Panc1 (cell line): ENCODE data around the gene PTDSS2. TPM values are rescaled to one million over a fixed set of nuclear protein-coding genes. Genes with fewer than 3 reads are reported as not detected.
"Not testable (repeated sequence)": the region's sequence is repeated elsewhere in the genome, so short reads cannot be mapped to it uniquely, and the experiment has no call there.

Experiments used
- ATAC-seq: fragments of 200-7000 bp; cut with Tn5 transposase; 2 replicates; pipeline ENCODE4 v1.9.1; 2020; ENCODE audit warnings: mild to moderate bottlenecking, moderate library complexity
- BruUV-seq: library from RNA; stranded (reverse); fragments of 400-500 nt; replicated peaks from 2 replicates; lab custom pipeline; 2021; lab: Mats Ljungman, UMichigan
- CTCF ChIA-PET: fragments of 300-600 bp; sonication (Branson Sonifier 250); formaldehyde crosslinking; loops from one replicate; lab custom pipeline; 2022; ENCODE audit warnings: antibody characterized with exemption; lab: Charles Lee
- POLR2A ChIA-PET: fragments of 300-600 bp; sonication (Branson Sonifier 250); formaldehyde crosslinking; loops from one replicate; lab custom pipeline; 2022; ENCODE audit warnings: antibody characterized with exemption; lab: Charles Lee
- DNase-seq: peaks from one replicate; pipeline ENCODE4 v3.0.0-alpha.2; 2010; ENCODE audit warnings: low read depth, low spot score
- H3K27ac ChIP-seq: 2 replicates; pipeline ENCODE4 v1.5.1; 2011; ENCODE audit warnings: mild to moderate bottlenecking, low read length, inconsistent platforms
- H3K27me3 ChIP-seq: fragments of 200-500 bp; sonication (Bioruptor generic); 2 replicates; pipeline ENCODE4 v1.6.0; 2014; ENCODE audit warnings: low read length, inconsistent platforms; ENCODE audit not compliant: control insufficient read depth, insufficient read depth
- H3K36me3 ChIP-seq: fragments of 200-500 bp; sonication (Bioruptor generic); 2 replicates; pipeline ENCODE4 v1.5.1; 2014; ENCODE audit warnings: inconsistent platforms, mild to moderate bottlenecking, low read length, moderate library complexity; ENCODE audit not compliant: control insufficient read depth, insufficient read depth
- H3K4me1 ChIP-seq: 2 replicates; pipeline ENCODE4 v1.5.1; 2011; ENCODE audit warnings: inconsistent platforms, mild to moderate bottlenecking, low read length, moderate library complexity; ENCODE audit not compliant: control insufficient read depth, insufficient read depth
- H3K4me3 ChIP-seq, 2 experiments: 2 replicates each; pipeline ENCODE4 v1.5.1; 2011 to 2012; ENCODE audit warnings: low read depth in 2 of 2, low read length in 2 of 2, mild to moderate bottlenecking in 2 of 2, inconsistent platforms in 1 of 2, moderate library complexity in 1 of 2
- H3K9me3 ChIP-seq: fragments of 200-500 bp; sonication (Bioruptor generic); 2 replicates; pipeline ENCODE4 v1.5.1; 2014; ENCODE audit warnings: low read depth, mild to moderate bottlenecking, inconsistent platforms, low read length, moderate library complexity; ENCODE audit not compliant: control insufficient read depth, insufficient read depth
- CTCF ChIP-seq: fragments of 450-650 bp; IDR thresholded peaks from 2 replicates; pipeline ENCODE4 v1.5.1; 2017; ENCODE audit warnings: mild to moderate bottlenecking
- POLR2AphosphoS5 ChIP-seq: IDR thresholded peaks from 2 replicates; pipeline ENCODE4 v1.6.1; 2012; ENCODE audit warnings: mild to moderate bottlenecking, low read depth, low read length, moderate library complexity
- REST ChIP-seq, 2 experiments: IDR thresholded peaks; 2 replicates each; pipeline ENCODE4 v1.6.1; 2011 to 2012; ENCODE audit warnings: low read depth in 2 of 2, control low read depth in 1 of 2, low read length in 1 of 2, mild to moderate bottlenecking in 1 of 2, moderate library complexity in 1 of 2; ENCODE audit not compliant: insufficient read depth in 1 of 2
- SIN3A ChIP-seq: IDR thresholded peaks from 2 replicates; pipeline ENCODE4 v1.6.1; 2012; ENCODE audit warnings: low read depth, mild to moderate bottlenecking, low read length, moderate library complexity, borderline replicate concordance; ENCODE audit not compliant: insufficient read depth
- TCF7L2 ChIP-seq: IDR thresholded peaks from 2 replicates; pipeline ENCODE4 v1.6.1; 2011; ENCODE audit warnings: mild to moderate bottlenecking, low read depth, low read length, inconsistent platforms
- in situ Hi-C: cut with HindIII; loops from 2 replicates; pipeline ENCODE4 v1.10.0; 2016; ENCODE audit warnings: low sequenced_read_pairs, low pct_unique_long_range_greater_than_20kb
- intact Hi-C: fragments of 100-400 bp; cut with micrococcal nuclease; formaldehyde crosslinking; loops from one replicate; pipeline ENCODE4 v1.10.0; 2022; ENCODE audit not compliant: unreplicated experiment
- total RNA-seq: library from RNA; stranded (reverse); gene quantifications from one replicate; pipeline ENCODE4 v1.2.1, GENCODE V29; 2021; ENCODE audit not compliant: unreplicated experiment

The PTDSS2 gene
- total RNA-seq, 1 experiment from 2014 or later, result 103 TPM

DNA sequence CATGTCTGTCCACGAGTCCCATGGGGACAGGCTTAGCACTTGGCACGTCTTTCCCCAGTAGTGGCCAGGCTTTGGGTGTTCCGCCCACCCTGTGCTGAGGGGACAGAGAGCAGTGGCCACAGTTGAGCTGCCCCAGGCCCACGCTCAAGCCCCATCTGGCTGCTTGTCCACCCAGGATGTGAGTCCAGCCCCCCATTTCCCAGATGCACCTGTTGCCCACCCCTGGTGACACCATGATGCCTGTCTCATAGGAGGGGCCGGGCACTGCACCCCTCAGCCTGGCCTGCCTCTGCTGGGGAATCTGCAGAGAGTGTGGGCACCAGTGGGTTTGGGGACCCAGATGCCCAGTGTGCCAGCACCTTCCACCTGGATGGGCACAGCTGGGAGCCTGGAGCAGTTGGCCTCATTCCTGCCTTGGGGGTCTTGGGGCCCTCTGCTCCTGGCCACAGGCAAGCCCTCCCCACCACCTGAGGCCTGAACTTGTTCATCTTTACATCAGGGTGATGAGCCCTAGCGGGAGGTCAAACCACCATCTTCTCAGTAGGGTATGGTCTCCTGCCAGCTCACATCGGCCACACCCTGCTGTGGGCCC, 41.0 kb upstream of the PTDSS2 start:
- peak overlapping the region; percentile 79 for H3K27ac ChIP-seq
- in situ Hi-C loops, result no loop called here
- H3K4me3 ChIP-seq, result no peak overlapping the region
- no peaks in the 10 kb centered on the region for H3K9me3 ChIP-seq
- no peak for ATAC-seq
- POLR2A ChIA-PET, result no interaction called here
- intact Hi-C loops, result loop anchor here (5.0 kb wide), 1 partner anchor 38 kb away; no protein-coding TSS in a partner anchor
- DNase-seq, result no peak
- CTCF ChIA-PET, result interaction anchor here (1.1 kb wide), 1 partner anchor 39 kb away, joined by 3 read pairs; no protein-coding TSS in a partner anchor
- H3K36me3 ChIP-seq, result no peaks in the 10 kb centered on the region
- no peak for TF ChIP-seq CTCF
- no peak for TF ChIP-seq TCF7L2
- TF ChIP-seq POLR2AphosphoS5, result no peak
- no peak for TF ChIP-seq REST (IDR thresholded peaks at IDR 0.05; ENCODE audit: insufficient read depth in 1 of 2, low read depth in 2 of 2, low read length in 1 of 2)
- no peak for TF ChIP-seq SIN3A
- BruUV-seq, result no TSS peak
- H3K4me1 ChIP-seq, result peaks cover 40% of the 10 kb centered on the region
- H3K27me3 ChIP-seq, result no peaks in the 10 kb centered on the region

DNA sequence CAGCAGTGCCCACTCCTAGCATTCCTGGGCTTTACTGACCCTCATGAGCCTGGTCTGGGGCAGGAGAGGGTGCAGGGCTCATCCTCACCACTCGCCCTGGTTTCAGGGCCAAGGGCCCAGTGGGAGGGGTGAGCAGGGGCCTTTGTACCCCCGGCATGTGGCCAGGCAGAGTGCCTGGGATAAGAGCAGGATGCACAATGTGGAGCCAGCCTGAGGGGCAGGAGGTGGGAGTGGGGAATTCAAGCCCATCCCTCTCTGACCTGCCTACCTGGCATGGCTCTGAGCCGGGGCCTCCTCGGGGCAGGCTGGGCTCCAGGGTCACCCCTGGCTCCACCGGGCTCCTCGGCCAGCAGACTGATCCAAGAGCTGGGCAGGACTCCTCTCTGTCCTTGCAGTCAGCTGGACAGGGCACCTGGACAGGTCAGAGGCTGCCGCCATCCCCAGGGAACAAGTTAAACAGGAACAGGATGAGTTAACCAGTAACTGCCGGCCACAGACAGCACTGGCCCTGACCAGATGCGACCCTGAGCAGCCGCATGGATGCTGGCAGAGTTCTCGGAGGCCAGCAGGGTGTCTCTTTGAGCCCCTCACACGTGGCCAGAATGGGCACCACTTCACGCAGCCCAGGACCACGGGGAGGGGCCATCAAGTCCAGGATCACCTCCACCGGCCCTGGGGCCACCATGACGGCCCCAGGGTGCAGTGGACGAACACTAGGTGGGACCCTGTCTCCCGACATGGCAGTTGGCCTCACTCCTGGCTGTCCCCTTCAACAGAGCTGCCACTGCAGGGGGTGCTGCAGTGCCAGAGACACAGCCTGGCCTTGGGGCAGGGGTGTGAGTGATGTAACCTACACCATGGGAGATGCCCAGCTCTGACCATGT, 40.2 kb upstream of the PTDSS2 start:
- intact Hi-C loops (loop anchor here (5.0 kb wide), 1 partner anchor 37 kb away; no protein-coding TSS in a partner anchor), in situ Hi-C loops (no loop called here)
- no peaks in the 10 kb centered on the region for H3K9me3 ChIP-seq
- no peak overlapping the region for H3K4me3 ChIP-seq
- ChIA-PET CTCF (interaction anchor here (1.1 to 2.4 kb wide), 2 partner anchors 39 kb away, joined by 3 to 29 read pairs; no protein-coding TSS in a partner anchor), POLR2A (no interaction called here)
- 0 out of 2 replicates have a peak, but pooled peaks have one; percentile 1 for ATAC-seq
- H3K36me3 ChIP-seq, result no peaks in the 10 kb centered on the region
- peak overlapping the region; percentile 79 for H3K27ac ChIP-seq
- no peak for TF ChIP-seq SIN3A
- no peak for TF ChIP-seq REST (IDR thresholded peaks at IDR 0.05; ENCODE audit: insufficient read depth in 1 of 2, low read depth in 2 of 2, low read length in 1 of 2)
- TF ChIP-seq POLR2AphosphoS5, result no peak
- no peak for TF ChIP-seq TCF7L2
- TF ChIP-seq CTCF, result no peak; the same call in 1 of the 2 replicates
- no peaks in the 10 kb centered on the region for H3K27me3 ChIP-seq
- no peak for DNase-seq
- H3K4me1 ChIP-seq, result peaks cover 45% of the 10 kb centered on the region
- no TSS peak for BruUV-seq

- intact Hi-C loops, ATAC-seq: not testable (repeated sequence)
- POLR2A ChIA-PET, result interaction anchor here (0.6 kb wide), 1 partner anchor 99 kb away, joined by 7 read pairs; no protein-coding TSS in a partner anchor
Measured at GRCh38 chr11:410711-411110, 39.4 kb upstream of the PTDSS2 start.

More at GRCh38 chr11:410711-411110, 39.4 kb upstream of the PTDSS2 start:
- H3K9me3 ChIP-seq, H3K27me3 ChIP-seq, H3K36me3 ChIP-seq, BruUV-seq, DNase-seq, H3K4me3 ChIP-seq, H3K27ac ChIP-seq, in situ Hi-C loops: not testable (repeated sequence)
- CTCF ChIA-PET, result interaction anchor here (0.6 to 2.4 kb wide), 3 partner anchors 38 to 938 kb away, joined by 5 to 29 read pairs (median 6); no protein-coding TSS in a partner anchor
- H3K4me1 ChIP-seq, result peaks cover 45% of the 10 kb centered on the region
